Measurements from ENCODE around the gene FXYD1. TPM values are rescaled to one million over a fixed set of nuclear protein-coding genes. Genes with fewer than 3 reads are reported as not detected.
A peak's percentile ranks its signal among the peaks of the same experiment; 100 is the strongest.
"Not testable (repeated sequence)": the region's sequence is repeated elsewhere in the genome, so short reads cannot be mapped to it uniquely, and the experiment has no call there.

Gene FXYD1
- total RNA-seq, 1 donor from 2014 or later = 613 TPM

DNA sequence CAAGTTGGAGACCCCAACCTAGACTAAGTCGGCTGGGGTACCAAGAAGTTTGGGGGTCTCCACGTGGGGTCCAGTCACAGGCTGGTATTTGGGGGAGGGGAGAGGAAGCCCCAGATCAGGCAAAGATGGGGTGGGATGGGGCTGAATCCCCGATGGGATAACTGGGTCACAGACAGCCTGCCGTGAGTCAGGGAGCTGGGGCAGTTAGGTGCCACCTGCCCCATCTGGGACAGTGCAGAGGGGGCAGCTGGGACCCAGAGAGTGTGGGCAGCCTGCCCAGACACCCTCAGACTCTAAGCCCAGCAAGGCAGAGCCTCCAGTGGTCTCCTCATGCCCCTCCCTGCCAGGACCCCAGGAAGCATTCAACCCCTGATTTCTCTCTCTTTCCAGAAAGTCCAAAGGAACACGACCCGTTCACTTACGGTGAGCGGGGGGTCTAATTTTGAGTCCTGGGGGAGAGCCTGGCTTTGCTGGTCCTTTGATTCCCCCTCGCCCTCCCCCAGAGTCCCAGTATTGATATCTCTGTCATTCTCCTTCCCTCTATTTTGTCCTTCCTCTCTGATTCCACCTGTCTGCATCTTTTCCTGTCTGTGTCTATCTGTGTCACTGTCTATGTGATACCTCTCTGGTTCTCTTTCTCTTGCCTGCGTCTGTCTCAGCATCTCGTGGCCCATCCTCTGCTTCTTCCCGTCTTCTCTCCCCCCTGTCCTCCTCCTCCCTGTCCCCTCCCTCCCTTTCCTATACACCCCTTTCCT, 1.8 kb downstream of the FXYD1 start:
- intact Hi-C loops (cut with DNase I) = no loop called here
- no peak for DNase-seq (ENCODE audit: low spot score)

DNA sequence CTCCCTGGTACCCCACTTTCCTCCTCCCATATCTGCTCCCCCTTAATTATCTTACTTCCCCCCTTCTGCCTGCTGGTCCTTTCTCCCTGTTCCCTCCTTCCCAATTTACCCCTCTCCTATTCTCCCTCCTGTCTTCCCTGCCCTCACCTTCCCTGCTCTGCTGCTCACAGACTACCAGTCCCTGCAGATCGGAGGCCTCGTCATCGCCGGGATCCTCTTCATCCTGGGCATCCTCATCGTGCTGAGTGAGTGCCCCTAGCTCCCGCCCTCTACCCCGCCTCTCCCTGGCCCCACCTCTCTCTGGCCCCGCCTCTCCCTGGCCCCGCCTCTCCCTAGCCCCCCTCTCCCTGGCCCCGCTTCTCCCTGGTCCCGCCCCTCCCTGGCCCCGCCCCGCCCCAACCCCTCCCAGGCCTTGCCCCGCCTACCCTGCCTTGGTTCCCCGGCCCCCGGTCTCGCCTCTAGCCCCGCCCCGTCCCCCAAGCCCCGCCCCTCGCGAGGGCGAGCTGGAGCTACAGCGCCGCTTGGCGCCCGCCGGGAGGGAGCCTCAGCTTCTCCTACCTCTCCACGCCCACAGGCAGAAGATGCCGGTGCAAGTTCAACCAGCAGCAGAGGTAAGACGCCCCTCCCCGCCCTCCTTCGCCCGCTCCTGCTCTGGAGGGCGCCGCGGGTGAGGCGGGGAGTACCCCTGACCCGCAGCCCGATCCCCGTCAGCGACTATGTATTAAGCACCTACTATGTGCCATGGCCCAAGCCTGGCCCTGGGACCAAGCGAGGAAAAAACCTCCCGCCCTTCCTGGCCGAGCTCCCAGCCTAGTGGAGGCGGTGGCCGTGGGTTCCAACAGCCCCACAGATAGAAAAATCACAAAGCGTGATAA, 2.6 kb downstream of the FXYD1 start:
- intact Hi-C loops (cut with DNase I) = no loop called here
- DNase-seq (ENCODE audit: low spot score) = peak; percentile 95

DNA sequence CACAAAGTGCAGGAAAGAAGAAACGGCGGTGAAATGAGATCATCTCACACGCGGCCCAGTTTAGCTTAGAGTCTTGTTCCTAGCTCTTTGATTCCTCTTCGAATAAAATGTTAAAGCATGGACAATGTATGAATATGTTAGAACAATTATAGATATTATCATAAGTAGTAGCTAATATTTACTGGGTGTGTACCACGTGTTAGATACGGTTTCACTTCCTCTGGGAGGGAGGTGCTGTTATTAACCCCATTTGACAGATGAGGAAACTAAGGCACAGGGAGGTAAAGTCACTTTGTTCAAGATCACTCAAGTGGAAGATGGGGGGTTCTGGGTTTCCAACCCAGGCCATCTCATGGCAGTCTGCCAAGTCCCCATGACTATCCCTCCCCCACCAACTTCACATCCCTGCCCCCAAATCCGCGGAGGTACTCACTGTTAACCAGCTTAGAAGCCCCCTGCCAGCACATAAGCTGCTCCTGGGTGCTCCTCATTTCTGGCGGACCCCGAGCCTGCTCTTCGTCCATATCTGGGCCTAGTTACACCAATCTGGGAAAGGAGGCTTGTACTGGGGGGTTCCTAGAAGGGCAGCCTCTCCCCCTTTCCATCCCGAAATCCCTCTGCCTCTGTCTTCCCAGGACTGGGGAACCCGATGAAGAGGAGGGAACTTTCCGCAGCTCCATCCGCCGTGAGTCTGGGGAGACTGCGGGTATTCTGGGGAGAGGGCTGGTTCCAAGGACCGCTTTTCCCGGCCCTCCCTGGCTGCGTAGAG, 3.4 kb downstream of the FXYD1 start:
- no peak for DNase-seq (ENCODE audit: low spot score)
- intact Hi-C loops (cut with DNase I) = loop anchor here (2.0 kb wide), 1 partner anchor 127 kb away; the partner anchor contains the start of gene USF2

DNA sequence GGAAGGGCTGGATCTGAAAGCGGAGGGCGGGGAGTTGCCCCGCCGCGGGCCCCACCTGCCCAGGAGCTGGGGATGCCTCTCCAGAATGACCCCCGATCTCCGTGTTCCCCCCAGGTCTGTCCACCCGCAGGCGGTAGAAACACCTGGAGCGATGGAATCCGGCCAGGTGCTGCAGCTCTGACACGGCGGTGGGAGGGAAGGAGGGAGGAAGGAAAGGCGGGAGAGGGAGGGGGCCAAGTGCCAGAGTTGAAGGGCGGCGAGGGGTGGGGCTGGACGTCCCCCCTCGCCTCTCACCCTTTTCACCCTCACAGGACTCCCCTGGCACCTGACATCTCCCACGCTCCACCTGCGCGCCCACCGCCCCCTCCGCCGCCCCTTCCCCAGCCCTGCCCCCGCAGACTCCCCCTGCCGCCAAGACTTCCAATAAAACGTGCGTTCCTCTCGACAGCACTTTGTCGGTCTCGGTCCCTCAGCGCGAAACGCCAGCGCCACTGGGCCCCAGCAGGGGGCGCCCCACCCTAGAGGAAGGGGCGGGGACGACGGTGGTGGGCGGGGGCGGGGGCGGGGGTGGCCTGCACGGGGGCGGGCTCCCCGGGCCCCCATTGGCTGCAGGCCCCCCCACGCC, 4.1 kb downstream of the FXYD1 start:
- intact Hi-C loops (cut with DNase I) = loop anchor here (2.0 kb wide), 1 partner anchor 126 kb away; the partner anchor contains the start of gene USF2
- DNase-seq (ENCODE audit: low spot score) = no peak

DNA sequence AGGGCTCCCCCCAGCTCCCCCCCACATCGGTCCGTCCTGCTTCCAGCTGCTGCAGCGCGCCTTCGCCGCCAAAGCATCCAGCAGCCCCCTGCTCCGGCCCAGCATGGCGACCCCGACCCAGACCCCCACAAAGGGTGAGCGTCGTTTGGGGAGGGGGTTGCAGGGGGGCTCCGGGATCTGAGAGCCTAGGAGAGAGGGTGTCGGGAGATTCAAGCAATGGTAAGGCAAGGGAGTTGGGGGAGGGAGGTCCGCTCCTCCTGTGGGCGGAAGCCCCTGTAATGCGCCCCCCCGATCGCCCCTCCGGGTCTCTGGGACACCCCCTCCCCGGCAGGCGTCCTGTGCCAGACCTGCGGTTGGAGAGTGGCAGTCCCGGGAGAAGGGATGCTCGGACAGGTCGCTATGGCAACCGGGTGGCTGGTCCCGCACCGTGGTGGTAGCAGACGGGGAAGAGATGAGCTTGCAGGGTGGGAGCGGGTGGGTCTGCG, 4.6 kb downstream of the FXYD1 start, which contains the start of gene FXYD7:
Gene FXYD7, plus strand, starts transcription at position 25 of the 485 bp plus-strand sequence. Its CDS starts 79 bp downstream, at position 104.
- intact Hi-C loops (cut with DNase I) = loop anchor here (2.0 kb wide), 1 partner anchor 126 kb away; the partner anchor contains the start of gene USF2
- no peak for DNase-seq (ENCODE audit: low spot score)

DNA sequence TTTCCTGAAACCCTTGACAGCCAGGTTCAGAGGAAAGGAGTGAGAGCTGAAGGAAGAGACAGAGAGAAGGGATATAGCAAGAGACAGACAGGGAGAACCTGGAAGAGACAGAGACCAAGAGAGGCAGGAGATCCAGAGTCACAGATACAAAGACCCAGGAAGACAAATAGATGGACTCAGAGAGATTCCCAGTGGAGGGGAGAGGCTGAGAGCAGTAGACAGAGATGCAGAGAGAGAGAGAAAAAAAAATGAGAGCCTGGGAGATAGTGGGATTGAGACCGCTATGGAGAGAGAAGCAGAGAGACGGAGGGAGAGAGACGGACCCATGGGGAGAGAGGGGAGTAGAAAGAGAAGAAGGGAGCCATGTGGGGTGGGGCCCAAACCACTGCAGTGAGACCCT, 5.2 kb downstream of the FXYD1 start:
- intact Hi-C loops (cut with DNase I) = loop anchor here (2.0 kb wide), 1 partner anchor 125 kb away; the partner anchor contains the start of gene USF2
- no peak for DNase-seq (ENCODE audit: low spot score)

DNA sequence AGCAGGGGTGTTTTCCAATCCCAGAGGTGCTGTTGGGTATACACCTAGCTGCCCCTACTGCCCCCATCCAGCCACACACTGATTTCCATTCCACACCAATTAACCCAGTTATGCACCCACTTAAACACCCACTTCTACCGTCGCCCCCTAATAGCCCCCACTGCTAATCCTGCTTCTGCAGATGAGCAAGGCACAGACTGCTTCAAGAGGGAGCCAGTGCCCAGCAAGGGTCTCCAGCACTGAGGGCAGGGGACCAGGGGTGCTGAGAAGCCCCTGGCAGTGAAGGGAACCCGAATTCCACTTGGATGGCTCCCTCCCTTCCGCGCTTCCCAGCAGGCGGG, 5.6 kb downstream of the FXYD1 start:
- intact Hi-C loops (cut with DNase I) = no loop called here
- no peak for DNase-seq (ENCODE audit: low spot score)

DNA sequence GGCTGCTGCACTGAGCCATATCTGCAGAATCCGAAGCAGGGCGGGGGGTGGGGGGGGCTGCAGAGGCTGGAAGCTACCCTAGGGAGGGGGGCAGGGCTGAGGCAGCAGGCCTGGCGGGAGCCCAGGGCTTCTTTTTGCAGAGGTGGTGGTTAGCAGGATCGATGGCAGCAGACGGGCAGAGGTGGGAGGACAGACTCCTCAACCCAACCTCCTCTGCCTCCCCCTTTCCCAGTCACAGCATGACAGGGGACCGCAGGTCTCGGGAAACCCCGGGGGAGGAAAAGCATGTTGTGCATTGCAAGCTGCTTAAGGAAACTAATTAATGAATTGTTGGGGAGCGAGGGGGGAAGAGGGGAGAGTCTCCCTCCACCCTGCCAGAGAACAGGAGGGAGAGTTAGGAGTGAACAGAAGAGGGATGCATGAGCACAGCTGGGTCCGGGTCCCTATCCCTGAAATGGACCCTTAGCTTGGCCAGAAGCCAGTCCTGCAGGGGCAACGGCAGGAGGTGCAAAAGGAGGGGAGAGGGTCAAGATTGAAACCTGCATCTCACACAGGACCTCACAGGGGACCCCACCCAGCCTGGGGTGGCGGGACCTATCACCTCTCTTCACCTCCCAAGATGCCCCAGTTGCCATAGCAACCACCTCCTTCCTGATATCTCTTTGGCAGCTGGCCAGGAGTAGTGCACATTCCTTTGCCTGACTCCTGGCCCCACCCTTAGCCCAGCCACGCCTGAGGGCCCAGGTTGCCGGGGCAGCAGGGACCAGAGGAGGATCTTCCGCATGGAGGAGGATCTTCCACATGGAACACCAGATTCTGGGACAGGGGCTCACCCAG, 6.2 kb downstream of the FXYD1 start:
- DNase-seq (ENCODE audit: low spot score) = no peak
- intact Hi-C loops (cut with DNase I) = no loop called here

DNA sequence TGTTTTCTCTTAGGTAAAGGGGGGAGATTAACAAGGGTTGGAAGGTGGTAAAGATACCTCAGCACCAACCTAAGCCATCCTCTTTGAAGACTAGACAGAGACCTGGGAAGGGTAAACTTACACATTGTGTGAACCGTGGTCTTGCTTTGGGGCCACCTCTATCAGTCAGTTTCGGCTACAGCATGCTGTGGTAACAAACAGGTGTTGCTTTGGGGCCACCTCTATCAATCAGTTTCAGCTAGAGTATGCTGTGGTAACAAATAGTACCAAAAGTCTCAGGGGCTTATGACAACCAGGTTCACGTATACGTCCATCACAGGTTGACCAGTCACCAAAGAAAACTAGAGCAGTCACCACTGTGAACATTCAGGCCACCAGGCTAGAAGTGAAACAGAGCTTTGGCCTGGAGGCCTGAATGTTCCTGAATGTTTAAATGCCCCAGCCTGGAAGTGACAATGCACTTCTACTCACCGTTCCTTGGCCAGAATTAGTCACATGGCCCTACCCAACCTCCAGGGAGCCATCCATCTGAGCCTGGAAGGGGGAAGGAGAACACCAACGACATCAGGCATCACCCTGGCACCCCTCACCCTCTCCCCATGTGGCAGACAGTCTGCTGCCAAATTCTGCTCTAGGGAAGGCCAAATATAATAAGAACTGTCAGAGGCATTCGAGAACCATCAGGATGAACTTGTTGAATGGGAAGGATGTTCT, 8.3 kb downstream of the FXYD1 start:
- intact Hi-C loops (cut with DNase I) = no loop called here
- no peak for DNase-seq (ENCODE audit: low spot score)

DNA sequence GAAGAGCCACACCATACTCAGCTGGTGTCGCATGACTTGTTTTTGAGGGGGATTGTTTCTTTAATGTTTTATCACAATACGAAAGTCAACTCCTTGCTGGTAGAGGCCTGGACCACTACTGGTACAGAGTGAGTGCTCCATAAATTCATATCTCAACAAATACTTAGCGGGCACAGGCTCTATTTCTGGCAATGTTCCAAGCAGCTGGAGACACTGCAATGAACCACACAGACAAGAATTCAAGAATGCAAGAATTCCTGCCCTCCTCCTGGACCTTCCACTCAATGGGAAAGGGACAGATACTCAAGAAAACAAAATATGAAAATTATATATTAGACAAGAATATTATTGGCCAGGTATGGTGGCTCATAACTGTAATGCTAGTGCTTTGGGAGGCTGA, 10.8 kb downstream of the FXYD1 start:
- intact Hi-C loops (cut with DNase I) = no loop called here
- no peak for DNase-seq (ENCODE audit: low spot score)

DNA sequence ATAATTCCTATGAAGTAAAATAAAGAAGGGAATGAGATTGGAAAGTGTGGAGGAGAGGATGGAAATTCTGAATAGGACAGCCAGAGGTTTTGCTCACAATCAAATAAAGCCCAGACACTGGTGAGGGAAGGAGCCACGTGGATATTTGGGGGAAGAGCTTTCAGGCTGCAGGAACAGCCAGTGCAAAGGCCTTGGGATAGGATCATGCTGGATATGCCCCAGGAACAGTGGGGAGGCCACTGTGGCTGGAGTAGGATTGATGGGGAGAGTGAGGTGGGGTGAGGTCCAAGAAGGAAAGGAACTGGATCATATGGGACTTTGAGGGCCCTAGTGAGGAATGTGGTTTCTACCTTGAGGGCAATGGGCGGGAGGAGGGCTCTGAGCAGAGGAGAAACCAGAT, 11.8 kb downstream of the FXYD1 start:
- no peak for DNase-seq (ENCODE audit: low spot score)
- intact Hi-C loops (cut with DNase I) = no loop called here

DNA sequence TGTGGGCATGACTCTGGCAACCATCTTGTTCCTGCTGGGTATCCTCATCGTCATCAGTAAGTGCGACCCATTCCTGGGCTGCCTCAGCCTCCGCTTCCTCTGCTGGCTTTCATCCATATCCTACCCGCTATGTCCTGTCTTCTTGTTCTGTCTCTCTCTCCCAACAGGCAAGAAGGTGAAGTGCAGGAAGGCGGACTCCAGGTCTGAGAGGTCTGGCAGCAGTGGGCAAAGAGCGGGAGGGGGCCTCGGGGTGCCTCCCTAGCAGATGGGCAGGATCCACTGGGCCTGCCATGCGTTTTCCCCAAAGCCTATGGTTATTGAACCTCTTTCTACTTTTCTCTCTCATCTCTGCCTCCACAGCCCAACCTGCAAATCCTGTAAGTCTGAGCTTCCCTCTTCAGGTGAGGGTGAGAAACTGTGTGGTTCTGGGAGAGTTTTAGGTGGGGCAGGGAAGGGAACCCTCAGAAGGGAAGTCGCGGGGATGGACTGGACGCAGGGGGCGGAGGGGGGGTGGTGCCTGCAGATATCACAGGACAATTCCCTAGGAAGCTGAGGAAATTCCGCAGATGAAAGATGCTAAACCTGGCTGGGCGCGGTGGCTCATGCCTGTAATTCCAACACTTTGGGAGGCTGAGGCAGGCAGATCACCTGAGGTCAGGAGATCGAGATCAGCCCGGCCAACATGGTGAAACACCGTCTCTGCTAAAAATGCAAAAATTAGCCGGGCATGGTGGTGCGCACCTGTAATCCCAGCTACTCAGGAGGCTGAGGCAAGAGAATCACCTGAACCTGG, 12.8 kb downstream of the FXYD1 start:
- no peak for DNase-seq (ENCODE audit: low spot score)
- intact Hi-C loops (cut with DNase I) = no loop called here

DNA sequence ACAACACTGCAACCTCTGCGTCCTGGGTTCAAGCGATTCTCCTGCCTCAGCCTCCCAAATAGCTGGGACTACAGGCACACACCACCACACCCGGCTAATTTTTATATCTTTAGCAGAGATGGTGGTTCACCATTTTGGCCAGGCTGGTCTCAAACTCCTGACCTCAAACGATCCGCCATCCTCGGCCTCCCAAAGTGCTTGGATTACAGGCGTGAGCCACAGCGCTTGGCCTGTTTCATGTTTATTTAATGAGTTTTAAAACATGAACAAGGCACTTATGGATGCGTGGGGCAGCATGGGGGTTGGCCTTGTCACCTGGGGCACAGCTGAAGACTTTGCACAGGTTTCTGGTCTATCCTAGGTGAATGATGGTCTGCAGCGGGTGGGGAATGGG, 14.5 kb downstream of the FXYD1 start:
- DNase-seq (ENCODE audit: low spot score); intact Hi-C loops (cut with DNase I): not testable (repeated sequence)

DNA sequence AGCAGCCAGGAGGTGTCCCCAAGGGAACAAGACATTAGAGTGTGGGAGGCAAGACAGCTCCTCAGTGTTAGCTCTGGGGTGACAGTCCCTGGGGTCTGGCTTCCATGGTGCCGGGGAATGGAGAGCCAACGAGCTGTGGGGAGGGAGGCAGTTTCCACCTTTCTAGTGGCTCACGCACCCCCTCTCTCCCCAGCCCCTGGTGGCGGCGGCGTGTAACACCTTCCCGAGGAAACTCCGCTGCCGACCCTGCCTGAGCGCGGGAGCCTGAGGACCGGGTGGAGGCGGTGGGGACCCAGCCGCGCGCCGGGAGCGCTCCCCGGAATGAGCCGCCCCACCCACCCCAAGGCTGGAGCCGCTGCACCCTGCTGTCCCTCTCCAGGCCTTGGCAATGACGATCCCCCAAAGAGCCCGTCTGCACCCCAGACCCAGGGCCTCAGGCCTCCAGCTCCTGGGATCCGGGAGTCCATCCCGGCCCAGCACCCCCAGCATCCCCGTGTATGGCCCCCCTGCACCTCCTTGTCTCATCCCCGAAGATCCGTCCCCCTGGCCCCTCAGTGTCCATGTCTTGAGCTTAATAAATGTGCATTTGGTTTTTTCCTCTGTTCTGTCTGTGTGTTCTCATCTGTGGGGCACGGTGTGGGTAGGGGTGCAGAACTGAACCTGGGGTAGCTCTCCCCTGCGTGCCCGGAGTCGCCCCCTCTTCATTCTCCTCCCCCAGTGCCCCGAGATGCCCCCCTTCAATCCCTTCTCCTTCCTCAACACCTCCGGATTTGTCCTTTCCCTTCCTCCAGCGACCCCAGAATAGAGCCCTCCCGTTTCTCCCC, 15.3 kb downstream of the FXYD1 start:
- intact Hi-C loops (cut with DNase I) = no loop called here

DNA sequence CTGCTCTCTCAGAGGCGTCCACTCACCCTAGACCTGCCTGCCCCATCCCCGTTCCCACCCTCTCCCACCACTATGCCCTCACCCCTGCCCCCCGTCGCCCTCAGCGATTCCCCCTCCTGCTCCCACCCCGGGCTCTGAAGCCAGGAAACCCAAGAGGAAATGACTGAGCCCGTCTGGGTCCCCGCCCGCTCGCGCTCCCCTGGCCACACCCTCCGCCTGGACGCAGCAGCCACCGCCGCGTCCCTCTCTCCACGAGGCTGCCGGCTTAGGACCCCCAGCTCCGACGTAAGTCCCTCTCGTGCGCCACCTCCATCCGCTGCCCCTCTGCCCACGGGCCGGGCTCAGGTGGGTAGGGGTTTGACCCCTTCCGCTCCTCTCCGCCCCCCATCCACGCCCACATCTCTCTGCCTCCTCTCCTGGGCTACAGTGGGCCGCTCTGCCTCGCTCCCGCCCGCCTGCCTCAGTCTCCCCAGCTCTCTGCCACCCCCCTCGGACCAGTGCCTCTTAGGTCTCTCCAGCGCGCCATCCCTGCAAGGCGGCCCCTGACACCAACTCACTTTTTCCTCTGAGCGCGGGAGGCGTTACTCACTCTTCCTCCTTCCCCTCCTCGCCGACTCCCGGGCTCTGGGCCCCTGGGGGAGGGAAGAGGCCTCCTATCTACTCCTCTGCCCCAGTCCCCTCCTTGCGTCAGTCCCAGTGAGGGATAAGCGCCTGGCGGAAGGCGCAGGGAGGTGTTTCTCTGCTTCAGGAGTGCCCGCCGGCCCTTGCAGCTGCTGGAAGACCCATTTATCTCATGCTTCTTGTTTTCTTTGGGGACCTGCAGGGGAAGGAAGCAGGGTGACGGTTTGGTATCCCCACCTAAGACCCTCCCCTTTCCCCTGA, 16.1 kb downstream of the FXYD1 start, which contains the start of gene FXYD5:
Gene FXYD5, plus strand, starts transcription at position 211 of the 882 bp plus-strand sequence. CDS start 816 bp downstream, outside the sequence.
- peak; percentile 93 for DNase-seq (ENCODE audit: low spot score)
- intact Hi-C loops (cut with DNase I) = no loop called here

More for the DNA sequence above, 15.3 kb downstream of the FXYD1 start:
- DNase-seq (ENCODE audit: low spot score) = no peak
